NCI-H748 (cell line): ENCODE data around the gene REM1.
"Not testable (repeated sequence)": the region's sequence is repeated elsewhere in the genome, so short reads cannot be mapped to it uniquely, and the experiment has no call there.

Experiments used
- DNase-seq: peaks from one replicate; lab custom pipeline; 2025; ENCODE audit not compliant: unreplicated experiment; lab: John Stamatoyannopoulos, UW

Gene REM1

DNA sequence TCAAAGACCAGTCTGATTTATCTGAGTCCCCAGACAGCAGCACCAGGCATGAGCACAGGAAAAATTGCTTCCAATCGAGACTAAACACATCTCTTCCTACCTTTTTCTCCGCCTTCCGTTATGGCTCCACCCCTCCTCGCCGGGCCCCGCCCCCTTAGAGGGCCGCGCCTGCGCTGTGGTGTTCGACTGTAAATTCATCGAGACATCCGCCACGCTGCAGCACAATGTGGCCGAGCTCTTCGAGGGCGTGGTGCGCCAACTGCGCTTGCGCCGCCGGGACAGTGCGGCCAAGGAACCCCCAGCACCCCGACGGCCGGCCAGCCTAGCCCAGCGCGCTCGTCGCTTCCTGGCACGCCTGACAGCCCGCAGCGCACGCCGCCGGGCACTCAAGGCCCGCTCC, 8.9 kb downstream of the REM1 start:
- no peak for DNase-seq

- no peak for DNase-seq
Measured at GRCh38 chr20:31485450-31486339, 10.6 kb downstream of the REM1 start.

DNA sequence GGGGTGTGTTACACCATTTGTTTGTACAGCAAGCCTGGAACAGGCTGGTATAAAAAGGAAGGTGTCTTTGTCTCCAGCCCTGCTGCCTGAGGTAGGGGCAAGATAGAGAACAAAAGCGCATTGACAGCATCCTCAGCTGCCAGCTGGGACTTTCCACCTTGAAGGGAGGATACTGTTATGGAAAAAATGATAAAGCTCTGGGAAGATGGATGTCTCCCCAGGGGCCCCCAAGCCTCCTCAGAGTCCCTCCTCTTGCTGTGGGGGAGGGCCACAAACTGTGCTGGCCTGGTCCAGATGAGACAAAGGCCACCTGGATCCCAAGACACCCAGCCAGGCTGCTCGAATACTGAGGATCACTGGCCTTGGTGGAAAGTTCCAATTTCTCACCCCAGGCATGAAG, 13.0 kb downstream of the REM1 start:
- DNase-seq, result no peak

DNA sequence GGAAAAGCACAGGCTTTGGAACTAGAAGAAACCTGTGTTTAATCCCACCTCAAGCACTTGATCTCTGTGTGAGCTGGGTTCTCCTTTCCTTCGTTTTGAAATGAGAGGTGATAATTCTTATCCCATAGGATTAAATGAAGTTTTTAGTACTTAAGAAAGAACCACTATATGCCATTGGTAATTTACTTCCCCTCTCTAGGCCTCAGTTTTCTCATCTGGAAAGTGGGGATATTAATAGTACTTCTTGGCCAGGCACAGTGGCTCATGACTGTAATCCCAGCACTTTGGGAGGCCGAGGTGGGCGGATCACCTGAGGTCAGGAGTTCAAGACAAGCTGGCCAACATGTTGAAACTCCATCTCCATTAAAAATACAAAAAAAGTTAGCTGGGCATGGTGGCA, 14.1 kb downstream of the REM1 start:
- DNase-seq, result no peak

GRCh38 chr20:31490752-31491151, 15.7 kb downstream of the REM1 start:
- DNase-seq, result no peak

DNA sequence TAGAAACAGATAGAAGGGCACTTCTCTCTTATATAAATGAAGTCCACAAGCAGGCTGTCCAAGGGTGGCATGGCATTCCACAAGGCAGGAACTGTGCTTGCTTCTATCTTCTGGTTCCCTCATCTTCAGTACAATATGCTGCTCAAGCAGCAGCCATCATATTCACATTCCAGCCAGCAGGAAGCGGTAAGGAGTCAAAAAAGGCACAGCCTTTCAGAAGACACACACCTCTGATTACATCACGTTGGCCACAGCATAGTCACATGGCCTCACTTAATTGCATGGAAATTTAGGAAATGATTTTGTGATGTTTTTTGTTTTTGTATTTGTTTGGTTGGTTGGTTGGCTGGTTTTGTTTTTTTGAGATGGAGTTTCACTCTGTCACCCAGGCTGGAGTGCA, 19.0 kb downstream of the REM1 start:
- DNase-seq, result peak; percentile 26

- DNase-seq, result no peak
Measured at GRCh38 chr20:31496761-31497295, 21.7 kb downstream of the REM1 start.

DNA sequence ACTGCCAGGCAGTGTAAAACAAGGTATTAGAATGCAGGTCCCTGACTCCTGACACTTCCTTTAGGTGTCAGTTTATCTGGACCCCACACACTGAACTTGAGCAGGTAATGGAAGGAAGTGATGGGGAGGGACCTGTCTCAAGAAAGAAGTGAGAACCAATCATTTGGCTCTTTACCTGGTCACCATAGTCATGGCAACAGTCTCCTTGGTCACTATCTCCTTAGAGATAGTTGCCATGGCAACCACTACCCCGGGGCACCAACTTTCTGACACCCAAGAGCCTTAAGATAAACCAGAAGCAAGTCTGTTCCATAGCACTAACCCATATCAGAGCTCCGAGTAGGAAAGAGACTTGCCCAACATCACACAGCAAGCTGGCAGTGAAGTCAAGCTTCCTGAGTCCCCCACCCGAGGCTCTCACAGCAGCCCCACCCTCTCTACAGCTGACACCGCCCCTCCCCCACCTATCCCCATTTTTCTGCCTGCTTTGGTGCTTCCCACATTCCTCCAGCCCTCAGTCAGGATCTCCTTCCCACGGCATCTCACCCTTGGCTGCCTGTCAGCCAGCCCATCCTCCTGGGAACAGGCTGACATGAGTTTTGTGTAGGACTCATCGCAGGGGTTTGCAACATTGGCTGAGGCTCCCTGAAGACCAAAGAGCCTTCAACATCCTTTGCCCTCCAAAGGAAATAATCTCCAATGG, 22.9 kb downstream of the REM1 start:
- DNase-seq, result peak; percentile 23

DNA sequence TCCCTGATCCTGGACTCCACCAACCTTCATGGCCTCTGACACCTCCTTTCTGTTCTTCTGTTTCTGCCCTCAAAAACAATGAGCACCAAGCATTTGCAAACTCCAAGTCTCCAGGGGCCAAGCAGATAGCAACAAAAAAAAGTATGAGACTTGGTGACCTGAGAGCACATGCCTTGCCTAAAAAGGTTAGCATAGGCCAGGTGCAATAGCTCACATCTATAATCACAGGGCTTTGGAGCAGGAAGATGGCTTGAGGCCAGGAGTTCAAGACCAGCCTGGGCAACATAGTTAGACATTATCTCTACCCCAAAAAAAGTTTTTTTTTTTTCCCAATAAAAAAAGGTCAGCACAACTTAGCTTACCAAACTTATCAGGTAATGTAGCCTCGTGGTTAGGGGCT, 25.4 kb downstream of the REM1 start:
- no peak for DNase-seq

GRCh38 chr20:31502884-31503673, 28.0 kb downstream of the REM1 start:
- DNase-seq, result peak; percentile 68

GRCh38 chr20:31505903-31506302, 30.8 kb downstream of the REM1 start:
- no peak for DNase-seq

DNA sequence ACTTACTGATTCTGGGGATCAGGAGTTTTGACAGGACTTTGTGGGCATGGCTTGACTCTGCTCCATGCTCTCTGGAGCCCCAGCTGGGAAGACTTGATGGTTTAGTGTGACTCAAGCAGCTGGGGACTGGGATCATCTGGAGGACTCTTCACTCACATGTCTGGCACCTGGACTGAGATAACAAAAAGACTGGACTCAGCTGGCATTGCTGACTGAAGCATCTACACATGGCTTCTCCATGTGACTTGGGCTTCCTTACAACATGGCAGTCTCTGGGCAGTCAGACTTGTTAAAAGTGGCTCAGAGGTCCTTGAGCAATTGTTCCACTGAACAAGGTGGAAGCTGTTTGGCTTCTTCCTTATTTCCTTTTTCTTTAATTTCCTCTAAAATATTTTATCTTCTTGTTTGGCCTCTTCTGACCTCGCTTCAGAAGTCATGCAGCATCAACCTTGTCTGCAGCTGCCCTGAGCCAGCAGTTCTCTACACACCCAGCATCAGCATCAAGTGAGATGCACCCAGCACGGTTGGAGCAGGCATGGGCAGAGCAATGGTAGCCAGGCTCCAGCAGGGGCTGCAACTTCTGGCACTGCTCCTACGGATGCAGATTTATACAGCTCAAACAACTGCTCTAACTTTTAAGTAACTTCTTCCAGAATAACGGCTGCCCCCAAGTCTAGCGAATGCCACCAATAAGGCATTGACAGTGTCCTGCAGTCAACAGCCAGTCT, 33.6 kb downstream of the REM1 start:
- DNase-seq, result no peak

DNA sequence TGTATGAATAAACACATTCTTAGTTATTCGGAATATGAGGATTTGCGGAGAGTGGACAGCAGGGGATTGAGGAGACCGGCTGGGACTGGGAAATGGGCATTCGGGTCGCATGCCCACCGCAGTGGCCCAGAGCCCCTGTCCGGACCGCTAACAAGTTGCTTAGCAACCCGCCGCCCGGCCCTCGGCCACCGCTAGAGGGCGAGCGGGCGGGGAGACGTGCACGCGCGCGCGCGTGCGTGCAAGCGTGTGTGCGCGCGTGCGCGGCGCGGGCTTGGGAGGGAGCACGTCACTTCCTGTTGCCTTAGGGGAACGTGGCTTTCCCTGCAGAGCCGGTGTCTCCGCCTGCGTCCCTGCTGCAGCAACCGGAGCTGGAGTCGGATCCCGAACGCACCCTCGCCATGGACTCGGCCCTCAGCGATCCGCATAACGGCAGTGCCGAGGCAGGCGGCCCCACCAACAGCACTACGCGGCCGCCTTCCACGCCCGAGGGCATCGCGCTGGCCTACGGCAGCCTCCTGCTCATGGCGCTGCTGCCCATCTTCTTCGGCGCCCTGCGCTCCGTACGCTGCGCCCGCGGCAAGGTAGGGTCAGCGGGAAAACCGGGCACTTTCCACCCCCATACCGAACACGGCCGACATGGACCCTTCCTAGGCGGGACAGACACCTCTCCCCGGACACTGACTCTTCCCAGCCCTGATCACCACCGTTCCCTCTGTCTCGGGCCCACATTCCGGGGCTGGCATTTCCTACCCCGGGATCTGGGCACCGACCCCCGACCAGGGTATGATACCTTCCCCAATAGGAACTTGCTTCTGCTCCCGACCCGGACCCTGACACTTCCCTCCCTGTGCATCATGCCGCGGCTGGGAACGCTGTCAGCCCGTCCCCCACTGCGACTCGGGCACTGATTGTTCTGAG, 39.3 kb downstream of the REM1 start, which contains the start of gene HM13:
TSS of gene HM13 (plus strand) at position 289 of the 918 bp plus-strand sequence. CDS start at position 399, 110 bp downstream.
- DNase-seq, result peak; percentile 96

- no peak for DNase-seq
Measured at GRCh38 chr20:31515072-31515774, 40.1 kb downstream of the REM1 start.

DNA sequence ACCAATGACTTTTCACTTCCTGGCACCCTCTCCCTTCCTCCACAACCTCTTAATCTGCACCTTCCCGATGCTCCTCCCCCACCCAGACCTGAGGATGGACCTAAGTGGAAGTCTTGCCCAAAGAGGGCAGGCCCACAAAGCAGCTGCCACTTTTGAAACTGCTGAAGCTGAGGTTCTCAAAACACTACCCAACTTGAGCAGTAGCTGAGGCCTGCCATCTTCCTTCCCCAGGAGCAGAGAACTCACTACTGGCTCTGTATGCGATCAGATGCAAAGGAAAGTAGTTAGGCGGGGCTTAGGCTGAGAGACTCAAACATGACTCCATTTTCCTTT, 40.7 kb downstream of the REM1 start:
- DNase-seq, result no peak

- DNase-seq, result no peak
Measured at GRCh38 chr20:31516166-31516565, 41.1 kb downstream of the REM1 start.

- DNase-seq, result no peak
Measured at GRCh38 chr20:31516651-31517050, 41.6 kb downstream of the REM1 start.

- peak; percentile 31 for DNase-seq
Measured at GRCh38 chr20:31517373-31517772, 42.3 kb downstream of the REM1 start.

DNA sequence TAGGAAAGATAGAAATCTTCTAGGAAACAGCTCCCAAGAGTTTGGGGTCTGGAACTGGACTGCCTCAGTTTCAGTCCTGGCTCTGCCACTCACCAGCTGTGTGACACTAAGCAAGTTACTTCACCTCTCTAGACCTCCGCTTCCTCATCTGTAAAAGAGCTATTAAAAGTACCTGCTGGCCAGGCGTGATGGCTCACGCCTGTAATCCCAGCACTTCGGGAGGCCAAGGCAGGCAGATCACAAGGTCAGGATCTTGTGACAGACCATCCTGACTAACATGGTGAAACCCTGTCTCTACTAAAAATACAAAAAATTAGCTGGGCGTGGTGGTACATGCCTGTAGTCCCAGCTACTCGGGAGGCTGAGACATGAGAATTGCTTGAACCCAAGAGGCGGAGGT, 46.2 kb downstream of the REM1 start:
- not testable (repeated sequence) for DNase-seq
